CD4-positive, alpha-beta T cell treated with Interleukin-12 subunit alpha and Interleukin-12 subunit beta, for 1 hour (primary cell): Measurements from ENCODE around the gene LPAR1.
"Not testable (repeated sequence)": the region's sequence is repeated elsewhere in the genome, so short reads cannot be mapped to it uniquely, and the experiment has no call there.

Experiments
- DNase-seq: peaks from one replicate; pipeline ENCODE4 v3.0.0-alpha.2; 2020

Gene LPAR1

GRCh38 chr9:111038331-111039230, at the start of gene LPAR1:
Gene LPAR1, minus strand, starts transcription at chr9:111038470. Its CDS starts 66,353 bp downstream, at chr9:110972117.
- no peak for DNase-seq

- DNase-seq: peak; percentile 3
Measured at GRCh38 chr9:111078391-111079038, 40.2 kb upstream of the LPAR1 start.

- no peak for DNase-seq
Measured at GRCh38 chr9:111076519-111076918, 38.2 kb upstream of the LPAR1 start.

DNA sequence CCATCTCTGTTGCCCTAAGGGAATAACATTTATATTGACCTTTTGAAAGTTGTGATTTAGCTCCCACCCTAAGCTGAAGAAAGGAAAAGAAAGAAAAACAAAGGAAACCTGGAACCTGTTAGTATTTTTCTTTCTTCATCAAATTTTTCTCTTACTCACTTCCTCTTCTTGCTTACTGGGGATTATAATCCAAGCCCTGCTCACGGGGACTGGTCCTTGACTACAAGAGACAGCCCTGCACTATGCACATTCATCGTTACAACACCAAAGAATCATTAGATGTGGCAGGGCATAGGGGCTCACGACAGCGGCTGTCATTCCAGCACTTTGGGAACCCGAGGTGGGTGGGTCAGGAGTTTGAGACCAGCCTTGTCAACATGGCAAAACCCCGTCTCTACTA, 37.8 kb upstream of the LPAR1 start:
- no peak for DNase-seq

DNA sequence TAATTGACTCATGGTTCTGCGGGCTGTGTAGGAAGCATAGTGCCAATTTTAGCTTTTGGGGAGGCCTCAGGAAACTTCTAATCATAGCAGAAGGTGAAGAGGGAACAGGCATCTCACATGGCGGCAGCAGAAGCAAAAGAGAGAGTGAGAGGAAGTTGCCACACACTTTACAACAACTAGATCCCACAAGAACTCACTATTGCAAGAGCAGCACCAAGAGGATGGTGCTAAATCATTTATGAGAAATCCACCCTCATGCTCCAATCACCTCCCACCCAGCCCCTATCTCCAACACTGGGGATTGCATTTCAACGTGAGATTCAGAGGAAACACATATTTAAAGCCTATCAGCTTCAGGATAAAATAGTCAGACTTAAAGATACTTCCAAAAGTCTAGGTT, 36.1 kb upstream of the LPAR1 start:
- DNase-seq: no peak

- no peak for DNase-seq
Measured at GRCh38 chr9:111069183-111069582, 30.9 kb upstream of the LPAR1 start.

GRCh38 chr9:111068771-111069170, 30.5 kb upstream of the LPAR1 start:
- DNase-seq: no peak

GRCh38 chr9:111068383-111068730, 30.1 kb upstream of the LPAR1 start:
- no peak for DNase-seq

DNA sequence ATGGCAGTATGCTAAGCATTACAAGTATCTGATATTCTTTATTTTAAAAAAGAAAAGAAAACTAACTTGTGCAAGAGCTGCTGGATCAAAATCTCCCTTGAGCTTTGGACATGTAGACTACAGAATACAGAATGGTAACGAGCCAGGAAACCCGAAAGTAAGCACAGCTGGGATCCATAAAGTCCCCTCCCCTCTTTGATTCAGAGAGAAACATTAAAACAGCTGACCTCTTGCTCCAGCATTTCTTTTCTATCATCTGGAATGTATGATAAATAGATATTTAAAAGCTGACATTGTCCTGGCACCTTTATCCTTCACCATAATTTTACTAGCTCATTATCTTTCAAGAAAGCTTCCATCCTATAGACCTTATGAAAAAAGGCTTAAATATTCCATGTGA, 28.2 kb upstream of the LPAR1 start:
- no peak for DNase-seq

DNA sequence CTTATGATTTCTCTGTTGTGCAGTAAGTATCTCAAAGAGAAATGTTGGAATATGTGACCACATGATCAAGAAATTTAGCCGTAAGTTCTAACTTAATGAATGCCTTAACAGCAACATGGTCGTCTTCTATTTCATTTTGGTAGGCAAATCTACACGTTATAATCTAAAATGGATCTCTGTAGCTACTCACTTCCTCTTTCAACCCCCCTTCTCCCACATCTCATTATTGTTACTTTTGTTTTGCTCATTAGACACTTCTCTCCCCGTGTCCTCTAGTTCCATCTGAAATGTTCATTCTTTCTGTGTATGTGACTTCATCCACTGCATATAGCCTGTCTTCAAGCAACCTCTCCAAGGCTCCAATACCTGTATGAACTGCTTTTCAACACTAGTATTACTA, 27.1 kb upstream of the LPAR1 start:
- DNase-seq: no peak

DNA sequence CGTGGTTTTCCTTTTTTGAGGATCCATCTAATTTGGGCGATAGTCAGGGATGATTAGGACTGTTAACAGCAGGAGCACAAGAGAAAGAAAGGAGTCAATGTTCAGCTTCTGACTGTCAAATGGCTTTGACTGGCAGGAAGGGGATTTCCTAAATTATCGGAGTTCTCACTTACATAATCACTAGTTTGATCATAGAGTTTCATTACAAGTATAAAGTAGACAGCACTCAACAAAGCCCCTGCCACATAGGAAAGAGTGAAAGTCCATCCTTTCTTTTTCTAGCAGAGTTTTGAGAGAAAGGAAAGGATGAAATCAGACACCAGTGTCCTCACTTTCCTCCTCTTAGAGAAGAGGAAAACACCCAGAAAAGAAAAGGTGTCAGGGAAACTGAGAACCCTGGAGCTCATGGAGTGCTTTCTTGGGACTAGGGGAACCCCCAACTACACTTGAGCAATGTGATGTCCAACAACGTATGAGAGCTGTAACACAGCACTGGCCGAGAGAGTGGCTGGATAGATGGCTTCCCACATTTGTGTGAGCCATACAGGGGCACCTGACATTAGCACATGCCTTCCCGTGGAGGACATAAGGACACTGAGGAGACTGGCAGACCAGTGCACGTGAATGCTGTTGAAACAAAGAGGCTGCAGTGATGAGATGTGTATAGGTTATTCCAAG, 26.0 kb upstream of the LPAR1 start:
- no peak for DNase-seq

DNA sequence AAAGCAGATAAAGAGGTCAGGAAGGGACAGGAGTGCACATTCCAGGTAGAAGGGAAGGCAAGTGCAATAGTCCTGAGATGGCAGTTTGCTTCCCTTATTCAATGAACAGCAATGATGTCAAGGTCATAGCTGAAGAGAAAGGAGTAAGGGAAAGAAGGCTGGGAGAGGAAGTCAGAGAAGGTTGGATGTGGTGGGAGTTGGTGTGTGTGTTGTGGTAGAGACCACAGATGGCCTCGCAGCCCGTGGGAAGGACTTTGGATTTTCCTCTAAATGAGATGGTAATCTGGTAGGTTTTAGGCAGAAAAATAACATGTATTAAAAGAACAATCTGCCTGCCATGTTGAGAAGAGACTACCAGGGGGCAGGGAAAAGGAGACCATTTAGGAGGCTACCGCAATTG, 25.1 kb upstream of the LPAR1 start:
- DNase-seq: no peak

DNA sequence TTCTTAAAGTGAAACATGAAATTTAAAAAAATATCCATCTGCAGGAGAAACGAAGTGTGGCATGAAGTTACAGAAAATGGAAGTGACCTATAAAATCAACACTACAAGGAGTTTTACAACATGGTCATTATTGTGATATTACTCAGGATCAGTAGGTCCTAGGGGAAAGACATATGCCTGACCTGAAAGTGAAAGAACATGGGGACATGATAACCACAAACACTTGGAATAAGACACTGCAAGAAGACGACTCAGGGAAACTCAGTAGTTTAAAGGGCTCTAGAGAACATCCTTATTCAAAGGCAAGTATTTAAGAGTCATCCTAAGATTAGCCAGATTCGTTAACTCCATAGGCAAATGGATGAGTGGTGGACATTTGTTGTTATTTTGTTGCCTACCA, 19.9 kb upstream of the LPAR1 start:
- DNase-seq: no peak

DNA sequence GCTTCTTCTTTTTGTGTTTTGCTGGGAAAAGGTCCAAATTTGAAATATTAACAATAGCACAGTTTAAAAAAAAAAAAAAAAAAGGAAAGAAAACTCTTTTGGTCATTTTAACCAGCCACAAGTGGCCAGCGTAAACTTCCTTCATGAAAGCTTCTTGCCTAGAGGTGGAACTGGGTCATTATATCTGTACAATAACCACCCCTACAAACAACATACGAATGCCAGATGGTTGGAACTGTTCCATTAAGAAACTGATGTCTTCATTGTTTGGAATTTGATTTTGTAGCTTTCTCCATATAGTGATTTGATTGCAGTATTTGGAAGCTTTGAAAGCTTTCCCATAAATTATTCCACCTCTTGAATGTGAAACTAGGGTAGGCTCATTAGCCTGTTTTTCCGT, 18.3 kb upstream of the LPAR1 start:
- DNase-seq: no peak

DNA sequence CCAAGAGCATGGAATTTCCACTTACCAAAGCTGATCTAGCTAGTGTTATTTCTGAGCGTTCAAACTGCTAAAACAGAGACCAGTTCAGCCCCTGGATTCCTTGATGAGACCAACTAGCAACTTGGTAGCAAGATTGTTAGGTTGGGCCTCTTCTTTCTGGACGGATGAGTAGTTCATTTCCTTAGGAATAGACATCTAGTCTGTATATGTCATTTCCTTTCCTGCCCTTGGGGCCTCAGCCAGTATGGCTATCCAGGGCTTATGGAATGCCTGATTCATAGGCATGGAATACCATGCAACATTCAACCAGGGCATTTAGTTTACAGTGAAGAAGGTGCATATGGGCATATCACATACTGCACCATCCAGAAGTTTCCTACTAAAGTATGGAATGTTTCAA, 14.5 kb upstream of the LPAR1 start:
- no peak for DNase-seq

GRCh38 chr9:111051400-111051799, 13.1 kb upstream of the LPAR1 start:
- DNase-seq: no peak

DNA sequence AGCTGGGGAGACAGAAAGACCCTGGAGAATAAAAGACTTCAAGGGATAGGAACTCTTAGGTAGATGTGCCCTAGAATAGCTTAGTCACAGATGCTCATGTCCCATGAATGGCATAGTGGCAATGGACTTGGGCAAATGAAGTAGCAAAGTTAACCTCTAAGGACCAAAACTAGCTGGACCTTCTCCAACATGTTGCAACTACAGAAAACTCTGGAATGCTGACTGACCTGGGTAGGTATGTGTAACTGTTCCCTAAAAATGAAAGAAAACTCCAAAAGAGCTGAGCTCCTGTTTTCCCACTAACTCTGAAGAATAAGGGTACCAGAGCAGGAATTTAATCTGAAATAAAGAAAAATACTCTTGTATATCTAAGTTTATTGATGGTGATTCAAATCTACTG, 12.5 kb upstream of the LPAR1 start:
- no peak for DNase-seq

GRCh38 chr9:111047287-111047686, 9.0 kb upstream of the LPAR1 start:
- DNase-seq: not testable (repeated sequence)

DNA sequence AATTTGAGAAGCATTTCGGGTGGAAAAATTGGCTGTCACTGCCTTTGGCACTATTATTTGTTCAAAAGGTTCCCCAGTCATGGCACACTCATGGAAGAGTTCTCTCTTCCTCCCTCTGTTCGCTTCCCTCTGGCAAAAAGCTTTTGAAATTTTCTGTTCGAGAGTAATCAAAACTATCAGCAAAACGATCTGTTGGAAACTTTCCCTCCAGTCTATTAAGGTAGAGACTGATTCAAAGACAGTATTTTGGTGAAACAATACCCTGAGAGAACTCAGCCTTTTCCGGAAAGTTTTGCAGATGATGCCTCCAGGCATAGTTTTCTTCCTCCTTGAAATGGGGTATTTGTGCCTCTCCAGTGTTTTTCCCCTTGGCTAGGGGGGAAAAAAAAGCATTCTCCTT, 3.6 kb upstream of the LPAR1 start:
- no peak for DNase-seq

- DNase-seq: no peak
Measured at GRCh38 chr9:111040494-111040893, 2.2 kb upstream of the LPAR1 start.

- no peak for DNase-seq
Measured at GRCh38 chr9:111039231-111039906, 1.1 kb upstream of the LPAR1 start.

DNA sequence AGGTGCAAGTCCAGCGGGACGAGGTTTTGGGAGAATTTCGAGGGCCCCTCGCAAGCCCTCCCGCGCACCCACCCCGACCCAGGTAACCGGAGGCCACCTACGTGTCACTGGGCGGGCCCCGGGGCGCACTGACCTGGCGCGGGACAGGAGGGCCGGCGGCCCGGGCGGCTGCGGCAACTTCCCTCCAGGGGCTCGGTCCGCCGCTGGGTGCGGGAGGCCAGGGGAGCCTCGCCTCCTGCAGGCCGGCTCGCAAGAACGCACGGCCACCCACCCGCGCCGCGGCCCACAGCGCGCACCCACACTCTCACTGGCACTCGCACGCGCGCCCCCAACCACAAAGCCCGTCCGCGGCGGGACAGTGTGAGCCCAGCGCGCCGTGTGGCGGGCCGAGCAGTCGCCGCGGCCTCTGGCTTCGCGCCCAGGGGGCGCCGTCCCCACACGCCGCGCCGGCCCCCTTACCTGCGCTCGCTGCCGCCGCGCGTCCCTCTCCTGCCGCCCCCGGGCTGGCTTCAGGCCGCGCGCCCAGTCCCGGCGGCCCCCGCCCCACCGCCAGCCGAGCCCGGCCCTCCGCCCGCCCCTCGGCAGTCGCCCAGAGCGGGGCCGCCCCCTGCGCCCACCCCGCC, 451 bp downstream of the LPAR1 start:
- no peak for DNase-seq

DNA sequence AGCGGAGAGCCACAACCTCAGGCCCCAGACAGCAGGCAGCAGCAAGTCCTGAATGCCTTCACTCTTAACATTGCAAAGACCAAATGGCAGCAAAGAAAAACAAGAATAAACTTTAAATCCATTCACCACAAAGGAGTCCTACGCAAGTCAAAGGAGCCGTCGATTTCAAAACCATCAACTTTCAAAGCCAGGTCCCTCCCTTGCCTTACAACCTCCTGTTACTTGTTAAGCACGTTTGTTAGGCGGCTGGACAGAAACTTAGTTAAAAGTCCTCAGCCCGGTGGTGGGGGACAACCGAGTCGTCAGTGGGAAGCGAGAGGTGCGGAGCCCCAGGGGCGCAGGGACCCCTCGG, 938 bp downstream of the LPAR1 start:
- DNase-seq: no peak
